ENCODE measurements around the gene KCNJ8. TPM values are rescaled to one million over a fixed set of nuclear protein-coding genes. Genes with fewer than 3 reads are reported as not detected.
A peak's percentile ranks its signal among the peaks of the same experiment; 100 is the strongest.

The KCNJ8 gene
- total RNA-seq, 1 donor = 5.1 TPM

DNA sequence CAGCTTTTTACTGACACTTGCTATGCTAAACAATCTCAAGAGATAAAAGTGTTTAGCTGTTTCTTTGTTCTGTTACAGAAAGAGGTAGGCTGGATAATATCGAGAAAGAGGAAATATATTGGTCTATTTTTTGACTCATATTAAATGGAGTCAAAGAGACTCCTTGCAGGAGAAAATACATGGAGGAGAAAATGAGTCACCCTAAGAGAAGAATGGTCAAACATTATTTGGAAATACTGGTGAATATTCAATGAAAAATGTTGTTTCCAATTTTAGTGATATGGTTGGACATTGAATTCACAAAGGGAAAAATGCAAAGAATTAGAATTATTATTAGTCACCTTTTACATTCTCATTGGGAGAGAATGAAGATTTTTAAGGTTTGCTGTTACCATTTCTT, 3.2 kb downstream of the KCNJ8 start:
- Histone ChIP-seq H3K36me3 (ENCODE audit: insufficient read depth, low read length) (no peaks in the 10 kb centered on the region), H3K4me2 (ENCODE audit: insufficient read depth, low read length) (peak overlapping the region; percentile 43), H3K27me3 (ENCODE audit: insufficient read depth, low read length) (no peaks in the 10 kb centered on the region), H3K79me2 (ENCODE audit: insufficient read depth, low read length) (no peaks in the 10 kb centered on the region), H3K9me3 (ENCODE audit: low read depth, low read length) (no peaks in the 10 kb centered on the region), H2AFZ (ENCODE audit: low read length) (peak overlapping the region; percentile 46), H3K4me1 (ENCODE audit: insufficient read depth, low read length) (peaks cover 24% of the 10 kb centered on the region), H3K4me3 (ENCODE audit: insufficient read depth, low read length) (no peak overlapping the region), H4K20me1 (ENCODE audit: insufficient read depth, low read length) (no peaks in the 10 kb centered on the region), H3K27ac (ENCODE audit: low read depth, low read length) (peak overlapping the region; percentile 39)
- peak; percentile 83 for DNase-seq (ENCODE audit: insufficient read length, low spot score, missing footprints)
- TF ChIP-seq, protein P1, sequence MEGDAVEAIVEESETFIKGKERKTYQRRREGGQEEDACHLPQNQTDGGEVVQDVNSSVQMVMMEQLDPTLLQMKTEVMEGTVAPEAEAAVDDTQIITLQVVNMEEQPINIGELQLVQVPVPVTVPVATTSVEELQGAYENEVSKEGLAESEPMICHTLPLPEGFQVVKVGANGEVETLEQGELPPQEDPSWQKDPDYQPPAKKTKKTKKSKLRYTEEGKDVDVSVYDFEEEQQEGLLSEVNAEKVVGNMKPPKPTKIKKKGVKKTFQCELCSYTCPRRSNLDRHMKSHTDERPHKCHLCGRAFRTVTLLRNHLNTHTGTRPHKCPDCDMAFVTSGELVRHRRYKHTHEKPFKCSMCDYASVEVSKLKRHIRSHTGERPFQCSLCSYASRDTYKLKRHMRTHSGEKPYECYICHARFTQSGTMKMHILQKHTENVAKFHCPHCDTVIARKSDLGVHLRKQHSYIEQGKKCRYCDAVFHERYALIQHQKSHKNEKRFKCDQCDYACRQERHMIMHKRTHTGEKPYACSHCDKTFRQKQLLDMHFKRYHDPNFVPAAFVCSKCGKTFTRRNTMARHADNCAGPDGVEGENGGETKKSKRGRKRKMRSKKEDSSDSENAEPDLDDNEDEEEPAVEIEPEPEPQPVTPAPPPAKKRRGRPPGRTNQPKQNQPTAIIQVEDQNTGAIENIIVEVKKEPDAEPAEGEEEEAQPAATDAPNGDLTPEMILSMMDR (IDR thresholded peaks at IDR 0.05; ENCODE audit: extremely low read depth, low read depth, low read length) = no peak

DNA sequence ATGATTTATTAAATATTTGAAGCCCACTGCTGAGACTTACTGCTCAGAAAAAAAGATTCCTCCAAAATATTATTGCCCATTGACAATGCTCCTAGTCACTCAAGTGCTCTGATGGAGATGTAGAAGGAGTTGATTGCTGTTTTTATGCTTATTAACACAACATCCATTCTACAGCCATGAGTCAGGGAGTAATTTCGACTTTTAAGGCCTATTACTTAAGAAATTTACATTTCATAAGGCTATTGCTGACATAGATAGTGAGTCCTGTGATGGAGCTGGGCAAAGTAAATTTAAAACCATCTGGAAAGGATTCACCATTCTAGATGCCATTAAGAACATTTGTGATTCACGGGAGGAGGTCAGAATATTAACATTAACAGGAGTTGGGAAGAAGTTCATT, 5.2 kb downstream of the KCNJ8 start:
- Histone ChIP-seq H3K4me1 (ENCODE audit: insufficient read depth, low read length) (peaks cover 24% of the 10 kb centered on the region), H4K20me1 (ENCODE audit: insufficient read depth, low read length) (no peaks in the 10 kb centered on the region)
- DNase-seq (ENCODE audit: insufficient read length, low spot score, missing footprints) = no peak

DNA sequence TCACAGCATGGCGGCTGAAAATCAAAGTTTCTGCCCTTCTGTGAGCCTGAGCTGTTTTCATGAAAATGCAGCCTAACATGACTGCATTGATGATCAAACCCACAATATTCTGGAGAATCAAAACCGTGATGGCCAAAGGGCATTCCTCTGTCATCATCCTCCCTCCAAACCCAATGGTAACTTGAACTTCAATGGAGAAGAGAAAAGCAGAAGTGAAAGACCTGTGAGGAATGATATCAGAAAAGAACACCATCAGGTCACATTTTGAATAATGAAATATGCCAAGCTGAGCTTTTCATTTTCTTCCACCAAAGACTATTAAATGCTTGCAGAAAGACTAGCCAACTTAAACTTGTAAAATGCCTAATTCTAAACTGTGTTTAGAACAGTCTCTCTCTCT, 8.1 kb downstream of the KCNJ8 start:
- no peaks in the 10 kb centered on the region for H3K9me3 ChIP-seq (ENCODE audit: low read depth, low read length)
- no peaks in the 10 kb centered on the region for H3K36me3 ChIP-seq (ENCODE audit: insufficient read depth, low read length)
- no peak for DNase-seq (ENCODE audit: insufficient read length, low spot score, missing footprints)
- TF ChIP-seq, protein P1 (IDR thresholded peaks at IDR 0.05; ENCODE audit: extremely low read depth, low read depth, low read length) = no peak
- H3K4me1 ChIP-seq (ENCODE audit: insufficient read depth, low read length) = peaks cover 8% of the 10 kb centered on the region
- no peaks in the 10 kb centered on the region for H3K79me2 ChIP-seq (ENCODE audit: insufficient read depth, low read length)
- no peaks in the 10 kb centered on the region for H3K27me3 ChIP-seq (ENCODE audit: insufficient read depth, low read length)
- no peak overlapping the region for H3K4me2 ChIP-seq (ENCODE audit: insufficient read depth, low read length)
- no peak overlapping the region for H2AFZ ChIP-seq (ENCODE audit: low read length)
- H3K27ac ChIP-seq (ENCODE audit: low read depth, low read length) = no peak overlapping the region
- no peaks in the 10 kb centered on the region for H4K20me1 ChIP-seq (ENCODE audit: insufficient read depth, low read length)
- no peak overlapping the region for H3K4me3 ChIP-seq (ENCODE audit: insufficient read depth, low read length)

More for the DNA sequence above, 5.2 kb downstream of the KCNJ8 start:
- H3K79me2 ChIP-seq (ENCODE audit: insufficient read depth, low read length) = no peaks in the 10 kb centered on the region
- H3K4me2 ChIP-seq (ENCODE audit: insufficient read depth, low read length) = no peak overlapping the region
- no peaks in the 10 kb centered on the region for H3K36me3 ChIP-seq (ENCODE audit: insufficient read depth, low read length)
- TF ChIP-seq, protein P1 (IDR thresholded peaks at IDR 0.05; ENCODE audit: extremely low read depth, low read depth, low read length) = no peak
- no peak overlapping the region for H2AFZ ChIP-seq (ENCODE audit: low read length)
- H3K27ac ChIP-seq (ENCODE audit: low read depth, low read length) = no peak overlapping the region
- no peaks in the 10 kb centered on the region for H3K27me3 ChIP-seq (ENCODE audit: insufficient read depth, low read length)
- H3K4me3 ChIP-seq (ENCODE audit: insufficient read depth, low read length) = no peak overlapping the region
- no peaks in the 10 kb centered on the region for H3K9me3 ChIP-seq (ENCODE audit: low read depth, low read length)

DNA sequence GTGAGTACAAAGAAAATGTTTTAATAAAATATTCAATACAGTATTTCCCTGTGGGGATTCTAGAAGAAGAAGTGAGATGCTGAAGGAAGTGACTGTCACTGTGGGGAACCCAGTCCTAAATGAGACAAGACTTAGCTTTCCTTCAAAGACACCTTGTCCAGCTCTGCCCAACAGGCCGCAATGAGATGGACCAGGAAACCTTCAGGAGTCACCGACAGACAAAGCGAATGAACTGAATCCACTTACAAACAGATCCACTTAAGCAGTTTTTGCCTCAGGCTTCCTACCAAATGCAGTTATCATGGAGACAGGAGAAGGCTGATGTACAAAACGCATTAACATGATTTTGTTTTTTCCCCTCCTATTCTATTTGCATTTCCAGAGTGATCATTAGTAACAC, 9.6 kb downstream of the KCNJ8 start:
- H3K4me3 ChIP-seq (ENCODE audit: insufficient read depth, low read length) = no peak overlapping the region
- no peaks in the 10 kb centered on the region for H3K79me2 ChIP-seq (ENCODE audit: insufficient read depth, low read length)
- no peaks in the 10 kb centered on the region for H3K36me3 ChIP-seq (ENCODE audit: insufficient read depth, low read length)
- no peak overlapping the region for H3K27ac ChIP-seq (ENCODE audit: low read depth, low read length)
- no peak overlapping the region for H3K4me2 ChIP-seq (ENCODE audit: insufficient read depth, low read length)
- no peaks in the 10 kb centered on the region for H3K4me1 ChIP-seq (ENCODE audit: insufficient read depth, low read length)
- TF ChIP-seq, protein P1 (IDR thresholded peaks at IDR 0.05; ENCODE audit: extremely low read depth, low read depth, low read length) = no peak
- no peak overlapping the region for H2AFZ ChIP-seq (ENCODE audit: low read length)
- H3K27me3 ChIP-seq (ENCODE audit: insufficient read depth, low read length) = no peaks in the 10 kb centered on the region
- no peaks in the 10 kb centered on the region for H3K9me3 ChIP-seq (ENCODE audit: low read depth, low read length)
- no peaks in the 10 kb centered on the region for H4K20me1 ChIP-seq (ENCODE audit: insufficient read depth, low read length)
- DNase-seq (ENCODE audit: insufficient read length, low spot score, missing footprints) = no peak

All from osteoblast (primary cell).